Measurements from ENCODE around the gene MYL3.

The MYL3 gene

GRCh38 chr3:46864061-46864881 lies 1.0 kb upstream of the MYL3 start:
- no peak for DNase-seq

DNA sequence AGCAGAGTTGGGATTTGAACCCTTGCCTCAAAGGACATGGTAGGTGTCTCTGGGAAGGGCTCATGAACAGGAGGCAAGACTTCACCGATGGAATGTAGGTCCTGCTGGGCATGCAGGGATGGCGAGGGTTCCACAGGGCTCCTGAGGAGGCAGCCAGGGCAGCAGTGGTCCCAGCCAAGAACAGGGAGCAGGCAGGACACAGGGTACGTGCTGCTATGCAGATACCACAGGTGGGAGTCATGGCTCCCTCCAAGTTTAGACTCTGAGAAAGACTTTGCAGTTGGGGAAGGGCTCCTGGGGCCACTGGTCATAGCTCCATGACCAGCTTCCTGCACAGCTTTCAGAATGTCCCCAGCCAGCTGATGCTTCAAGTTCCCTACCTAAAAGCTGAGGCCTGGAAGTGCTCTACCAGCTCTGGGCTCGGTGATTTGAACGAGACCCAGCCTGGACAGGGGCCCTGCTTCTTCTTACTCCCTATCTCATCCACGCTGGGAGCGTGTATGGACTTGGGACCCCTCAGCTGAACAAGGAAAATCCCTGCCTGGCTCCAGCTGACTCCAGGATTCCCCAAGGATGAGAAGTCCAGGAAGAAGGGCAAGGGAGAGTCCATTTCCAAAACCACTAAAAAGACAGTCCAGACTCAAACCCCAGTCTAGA lies 747 bp downstream of the MYL3 start:
- DNase-seq = no peak

- DNase-seq = no peak
Observed at GRCh38 chr3:46861605-46862368, 1.5 kb downstream of the MYL3 start.

DNA sequence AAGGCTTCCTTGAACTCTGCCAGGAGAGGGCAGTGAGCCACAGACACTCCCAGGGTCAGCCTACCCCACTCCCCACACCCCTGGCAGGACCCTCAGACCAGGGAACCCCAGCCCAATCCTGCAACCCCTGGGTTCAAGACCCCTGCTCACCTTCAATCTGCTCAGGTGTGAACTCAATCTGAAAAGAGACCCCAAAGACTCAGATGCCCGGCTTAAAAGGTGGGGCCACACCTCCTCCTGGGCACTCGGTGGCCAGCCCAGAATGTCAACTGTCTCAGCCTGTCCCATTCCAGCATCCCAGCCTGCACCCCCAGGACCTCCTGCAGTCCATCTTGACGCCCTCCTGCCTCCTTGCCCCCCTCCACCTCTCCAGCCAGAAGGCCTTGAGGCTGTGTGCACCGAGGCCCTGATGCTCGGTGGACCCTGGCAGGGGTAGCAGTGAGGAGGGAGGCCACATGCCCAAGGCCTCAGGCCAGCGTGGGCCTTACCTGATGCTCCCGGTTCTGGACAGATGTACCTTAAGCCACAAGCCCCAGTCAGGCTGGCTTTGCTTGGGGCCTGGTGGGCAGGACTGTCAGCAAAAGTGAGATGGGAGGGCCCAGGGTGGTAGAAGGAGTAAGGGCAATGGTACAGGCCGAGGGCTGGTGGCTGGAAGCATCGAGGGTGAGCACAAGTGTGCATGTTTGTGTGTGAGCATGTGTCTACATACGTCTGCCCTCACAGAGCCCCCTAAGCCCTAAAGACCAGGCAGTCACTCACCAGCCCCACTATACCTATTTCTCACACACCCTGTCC lies 2.2 kb downstream of the MYL3 start:
- no peak for DNase-seq

DNA sequence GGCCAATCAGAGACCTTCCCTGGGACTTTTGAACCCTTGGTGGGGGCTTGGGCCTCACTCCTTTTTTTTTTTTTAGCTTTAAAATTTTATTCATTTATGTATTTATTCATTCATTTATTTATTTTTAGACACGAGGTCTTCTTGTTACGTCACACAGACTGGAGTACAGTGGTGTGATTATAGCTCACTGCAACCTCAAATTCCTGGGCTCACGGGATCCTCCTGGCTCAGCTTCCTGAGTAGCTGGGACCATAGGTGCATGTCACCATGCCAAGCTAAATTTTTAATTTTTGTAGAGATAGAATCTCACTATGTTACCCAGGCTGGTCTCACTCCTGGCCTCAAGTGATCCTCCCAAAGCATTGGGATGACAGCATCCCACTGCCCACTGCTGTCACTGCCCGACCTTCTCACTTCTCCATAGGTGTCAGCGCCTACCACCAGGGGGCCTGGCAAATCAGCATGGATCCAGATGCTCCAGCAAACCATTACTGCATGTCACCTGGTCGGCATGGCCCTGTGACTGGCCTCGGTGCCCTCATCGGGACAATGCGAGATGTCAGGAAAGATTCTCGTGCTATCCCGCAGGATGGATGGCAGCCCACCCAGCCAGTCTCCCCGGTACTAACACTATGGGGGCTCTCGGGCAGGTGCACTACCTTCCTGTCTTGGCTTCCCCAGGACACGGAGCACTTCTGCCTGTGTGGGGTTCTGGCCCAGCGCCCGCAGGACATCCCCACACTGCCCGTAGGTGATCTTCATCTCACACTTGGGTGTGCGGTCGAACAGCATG lies 3.0 kb downstream of the MYL3 start:
- DNase-seq = no peak

DNA sequence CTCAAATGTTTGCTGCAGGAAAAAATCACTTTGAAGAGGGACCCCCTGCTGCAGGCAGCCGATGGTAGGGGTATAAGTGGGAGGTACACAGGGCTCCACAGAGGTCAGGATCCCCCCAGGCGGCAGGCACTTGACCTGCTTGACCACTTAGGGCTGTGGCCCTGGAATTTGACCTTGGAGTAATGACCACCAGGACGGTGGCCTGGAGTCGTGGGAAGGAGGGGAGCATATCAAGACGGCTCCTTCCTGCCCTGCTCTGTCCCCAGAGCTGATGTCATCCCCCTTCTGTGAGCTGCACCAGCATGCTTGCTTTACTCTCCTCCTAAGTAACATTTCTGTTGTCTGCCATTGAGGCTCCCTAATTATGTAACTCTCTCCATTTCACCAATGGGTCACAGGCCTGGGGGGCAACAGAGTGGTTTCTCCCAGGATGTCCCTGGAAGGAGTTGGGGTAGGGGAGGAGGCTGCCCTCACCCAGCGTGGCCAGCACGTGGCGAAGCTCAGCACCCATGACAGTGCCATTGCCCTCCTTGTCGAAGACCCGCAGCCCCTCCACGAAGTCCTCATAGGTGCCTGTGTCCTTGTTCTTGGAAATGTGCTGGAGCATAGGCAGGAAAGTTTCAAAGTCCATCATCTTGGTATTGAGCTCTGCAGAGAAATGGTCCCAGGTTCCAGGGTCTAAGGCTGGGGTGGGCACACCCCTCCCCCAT lies 4.1 kb downstream of the MYL3 start:
- DNase-seq = no peak

GRCh38 chr3:46858456-46858855 lies 4.8 kb downstream of the MYL3 start:
- DNase-seq = no peak

DNA sequence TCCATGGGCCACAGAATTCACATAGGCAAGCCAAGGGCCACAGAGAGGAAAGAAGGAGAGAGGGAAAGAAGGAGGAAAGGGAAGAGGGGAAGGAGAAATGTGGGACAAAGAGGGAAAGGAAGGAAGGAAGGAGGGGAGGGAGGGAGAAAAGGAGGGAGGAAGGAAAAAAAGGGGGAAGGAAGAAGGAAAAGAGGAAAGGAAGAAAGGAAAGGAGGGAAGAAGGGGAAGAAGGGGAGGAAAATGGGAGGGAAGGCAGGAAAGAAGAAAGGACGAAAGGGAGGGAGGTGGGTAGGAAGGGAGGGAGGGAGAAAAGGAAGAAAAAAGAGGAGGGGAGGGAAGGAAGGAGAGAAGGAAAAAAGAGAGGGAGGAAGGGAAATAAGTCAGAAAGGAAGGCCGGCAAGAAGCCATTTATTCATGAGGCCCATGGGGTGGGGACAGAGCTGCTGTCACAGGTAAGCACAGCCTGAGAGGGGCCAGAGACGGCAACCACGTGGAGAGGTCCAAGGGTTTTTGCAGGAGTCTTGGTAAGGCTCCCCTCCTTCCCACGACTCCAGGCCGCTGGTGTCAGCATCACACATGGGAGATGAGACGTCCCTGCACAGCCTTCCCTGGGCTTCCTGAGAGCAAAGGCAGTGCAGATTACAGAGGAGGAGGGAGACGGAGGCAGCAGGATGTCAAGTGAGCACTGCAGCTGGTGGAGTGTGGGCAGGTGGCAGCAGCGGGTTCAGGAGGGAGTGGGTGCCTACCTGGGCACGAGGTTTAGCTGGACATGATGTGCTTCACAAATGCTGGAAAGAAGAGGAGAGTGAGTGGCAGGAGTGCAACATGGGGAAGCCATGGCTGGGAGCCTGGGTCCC lies 5.5 kb downstream of the MYL3 start:
- no peak for DNase-seq

GRCh38 chr3:46856576-46857471 lies 6.4 kb downstream of the MYL3 start:
- no peak for DNase-seq

DNA sequence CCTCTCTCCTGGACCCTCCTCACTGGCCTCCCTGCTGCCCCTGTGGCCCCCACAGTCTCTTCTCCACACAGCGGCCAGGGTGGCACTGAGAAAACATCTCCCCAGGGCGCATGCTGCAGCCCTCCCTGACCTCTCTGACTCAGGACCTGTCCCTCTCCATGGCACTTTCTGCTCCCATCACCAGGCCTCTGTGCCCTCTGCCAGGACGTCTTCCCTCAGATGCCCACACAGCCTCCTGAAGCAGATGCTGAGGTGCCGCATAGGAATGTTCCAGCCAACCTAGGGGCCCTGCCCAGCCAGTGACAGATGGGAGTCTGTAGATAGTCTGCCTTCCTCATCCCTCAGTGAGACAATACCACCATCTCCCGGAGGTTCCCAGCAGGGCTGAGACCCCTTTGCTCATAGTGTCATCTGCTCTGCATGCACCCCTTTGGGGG lies 8.7 kb downstream of the MYL3 start:
- DNase-seq = no peak

- DNase-seq = no peak
Observed at GRCh38 chr3:46853441-46854415, 9.5 kb downstream of the MYL3 start.

GRCh38 chr3:46852839-46853355 lies 10.3 kb downstream of the MYL3 start:
- DNase-seq = no peak

DNA sequence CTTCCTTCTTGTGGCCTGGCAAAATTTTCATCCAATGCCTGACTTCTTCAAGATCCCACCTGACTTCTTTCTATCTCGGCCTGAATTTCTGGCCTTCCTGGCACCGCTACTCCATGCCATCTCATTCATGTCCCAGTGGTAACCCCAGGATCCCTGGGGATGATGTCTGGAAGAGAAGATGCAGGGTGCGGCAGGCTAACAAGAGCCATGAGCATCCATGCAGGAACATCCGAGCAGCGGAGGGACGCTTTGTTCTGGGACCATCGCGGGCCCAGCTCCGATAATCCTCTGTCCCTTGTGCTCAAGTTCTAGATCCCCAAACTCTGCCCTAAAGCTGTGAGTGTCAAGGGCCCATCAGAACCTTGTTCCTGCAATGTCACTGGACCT lies 10.9 kb downstream of the MYL3 start:
- DNase-seq = no peak

DNA sequence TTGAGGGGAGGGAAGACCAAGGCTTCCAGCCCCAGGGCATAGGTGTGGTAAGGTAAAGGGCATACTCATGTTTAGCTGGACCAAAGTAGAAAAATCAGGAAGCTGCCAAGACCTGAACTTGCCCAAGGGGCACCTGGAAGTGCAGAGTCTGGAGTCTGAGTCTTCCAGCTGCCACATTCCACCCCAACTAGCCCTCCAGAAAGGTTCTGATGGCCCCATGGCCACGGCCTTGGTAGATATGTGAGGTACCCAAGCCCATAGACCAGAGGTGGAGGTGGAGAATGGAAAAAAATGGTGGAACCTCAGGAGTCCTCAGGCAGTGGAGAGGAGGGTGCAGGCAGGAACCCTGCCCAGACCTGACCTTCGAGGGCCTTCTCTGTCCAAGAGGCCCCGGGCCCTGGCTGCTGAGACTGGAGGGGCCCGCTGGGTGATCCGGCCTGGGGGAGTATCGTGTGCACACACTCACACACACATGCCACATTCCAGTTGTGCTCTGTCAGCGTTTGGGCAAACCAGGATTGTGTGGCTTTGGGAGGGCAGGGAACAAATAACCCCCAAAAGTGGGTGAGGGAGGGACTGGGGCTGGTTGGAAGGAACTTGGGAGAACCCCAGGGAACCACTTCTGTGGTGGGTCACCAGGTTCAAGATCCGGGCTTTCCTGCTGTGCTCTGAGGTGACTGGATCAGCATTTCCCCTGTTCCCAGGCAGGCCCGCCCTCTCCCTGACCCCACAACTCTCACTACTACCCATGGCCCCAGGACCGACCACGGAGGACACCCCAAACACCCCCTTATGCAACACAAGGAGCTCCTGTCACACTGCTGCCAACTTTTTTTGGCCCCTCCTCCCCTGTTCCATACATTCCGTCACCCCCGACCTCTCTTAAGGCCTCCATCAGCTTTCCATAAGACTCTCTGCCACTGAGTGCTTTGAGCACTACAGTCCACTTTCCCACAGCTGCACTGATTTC lies 11.6 kb downstream of the MYL3 start:
- no peak for DNase-seq

DNA sequence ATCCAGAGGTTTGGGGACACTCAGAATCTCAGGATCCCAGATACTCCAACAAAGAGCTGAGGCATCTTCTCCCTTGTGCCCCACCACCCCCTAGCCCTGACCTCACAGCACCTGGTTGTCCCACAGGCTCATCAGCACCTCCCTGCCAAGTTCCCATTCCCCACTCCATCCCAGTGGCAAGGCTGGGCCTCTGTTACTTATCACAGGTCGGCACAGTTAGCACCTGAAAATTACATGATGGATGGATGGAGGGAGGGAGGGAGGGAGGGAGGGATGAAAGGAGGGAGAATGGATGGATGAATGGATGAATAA lies 12.8 kb downstream of the MYL3 start:
- DNase-seq = no peak

DNA sequence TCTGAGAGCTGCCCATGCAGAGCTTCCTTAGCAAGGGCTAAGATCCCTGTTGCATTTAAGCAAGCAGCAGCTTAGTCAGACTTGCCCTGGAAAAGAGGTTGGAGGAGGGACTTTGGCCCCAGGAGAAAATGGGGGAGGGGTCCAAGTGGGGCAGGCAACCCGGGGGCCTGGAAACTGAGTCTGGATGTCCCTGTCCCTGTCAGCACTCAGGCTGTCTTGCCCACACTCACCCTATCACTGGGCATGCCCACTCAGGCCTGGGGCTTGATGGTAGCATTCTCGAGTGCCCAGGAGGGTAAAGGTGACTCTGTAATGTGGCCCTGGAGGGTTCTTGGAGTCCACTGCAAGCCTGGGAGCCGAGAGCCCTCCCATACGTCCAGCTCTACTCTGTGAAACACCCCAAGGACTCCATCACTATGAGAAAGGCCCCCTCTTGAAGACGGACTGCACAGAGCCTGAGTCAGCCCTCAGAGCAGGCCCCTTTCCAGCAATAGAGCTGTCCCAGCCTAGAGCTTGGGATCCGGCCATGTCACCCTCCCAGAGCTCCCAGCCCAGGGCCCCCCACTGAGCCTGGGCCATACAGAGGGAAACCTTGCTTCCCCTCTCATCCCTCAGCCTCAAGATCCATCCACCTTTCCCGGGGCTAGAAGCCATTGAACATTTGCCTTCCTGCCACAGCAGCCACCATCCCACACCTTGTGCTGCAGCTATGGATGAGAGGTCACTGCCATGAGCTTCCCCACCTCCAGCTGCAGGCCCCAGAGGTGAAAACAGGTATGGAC lies 13.4 kb downstream of the MYL3 start:
- DNase-seq = no peak
